HG03439 (cell line): ENCODE results near the gene MS4A6E.
A peak's percentile ranks its signal among the peaks of the same experiment; 100 is the strongest.
"Not testable (repeated sequence)": the region's sequence is repeated elsewhere in the genome, so short reads cannot be mapped to it uniquely, and the experiment has no call there.

Experiments
- ATAC-seq: cut with Tn5 transposase; IDR thresholded peaks from one replicate; pipeline ENCODE4 v1.9.1; 2021; ENCODE audit warnings: mild to moderate bottlenecking, moderate library complexity; ENCODE audit not compliant: unreplicated experiment

The MS4A6E gene

GRCh38 chr11:60326955-60327354 lies at the start of gene MS4A6E:
Gene MS4A6E (plus strand): TSS chr11:60327255. CDS start chr11:60334896, 7,641 bp downstream.
- ATAC-seq: no peak

GRCh38 chr11:60280412-60280811 lies 46.6 kb upstream of the MS4A6E start, which contains the start of gene MS4A4A:
Gene MS4A4A (plus strand): TSS chr11:60280666. CDS start chr11:60280676, 10 bp downstream.
- no peak for ATAC-seq

- no peak for ATAC-seq
Measured at GRCh38 chr11:60281485-60281884, 45.6 kb upstream of the MS4A6E start.

- ATAC-seq: no peak
Measured at GRCh38 chr11:60282286-60282685, 44.8 kb upstream of the MS4A6E start.

- not testable (repeated sequence) for ATAC-seq
Measured at GRCh38 chr11:60285411-60286126, 41.5 kb upstream of the MS4A6E start.

GRCh38 chr11:60288531-60288930 lies 38.5 kb upstream of the MS4A6E start:
- no peak for ATAC-seq

- ATAC-seq: no peak
Measured at GRCh38 chr11:60292145-60292544, 34.9 kb upstream of the MS4A6E start.

- ATAC-seq: no peak
Measured at GRCh38 chr11:60301178-60301577, 25.9 kb upstream of the MS4A6E start.

GRCh38 chr11:60301884-60302283 lies 25.2 kb upstream of the MS4A6E start:
- not testable (repeated sequence) for ATAC-seq

GRCh38 chr11:60303661-60304060 lies 23.4 kb upstream of the MS4A6E start:
- ATAC-seq: no peak

- ATAC-seq: no peak
Measured at GRCh38 chr11:60305906-60306619, 21.0 kb upstream of the MS4A6E start.

GRCh38 chr11:60307507-60308195 lies 19.4 kb upstream of the MS4A6E start:
- no peak for ATAC-seq

- ATAC-seq: peak; percentile 49
Measured at GRCh38 chr11:60310407-60310998, 16.6 kb upstream of the MS4A6E start.

- no peak for ATAC-seq
Measured at GRCh38 chr11:60314635-60315321, 12.3 kb upstream of the MS4A6E start.

GRCh38 chr11:60315871-60316270 lies 11.2 kb upstream of the MS4A6E start:
- ATAC-seq: no peak

GRCh38 chr11:60316317-60316716 lies 10.7 kb upstream of the MS4A6E start:
- no peak for ATAC-seq

- ATAC-seq: no peak
Measured at GRCh38 chr11:60318726-60319125, 8.3 kb upstream of the MS4A6E start.

- ATAC-seq: no peak
Measured at GRCh38 chr11:60321051-60321450, 6.0 kb upstream of the MS4A6E start.

GRCh38 chr11:60328460-60328859 lies 1.4 kb downstream of the MS4A6E start:
- ATAC-seq: no peak

GRCh38 chr11:60332846-60333245 lies 5.8 kb downstream of the MS4A6E start:
- no peak for ATAC-seq
